GM12878 (cell line): ENCODE results near the gene PHLDB3. TPM values are rescaled to one million over a fixed set of nuclear protein-coding genes. Genes with fewer than 3 reads are reported as not detected.

Experiments used
- ATAC-seq: fragments of 200-7000 bp; cut with Tn5 transposase; 3 replicates; pipeline ENCODE4 v1.9.1; 2020; ENCODE audit warnings: mild to moderate bottlenecking, moderate library complexity
- BruUV-seq: library from RNA; stranded (reverse); fragments of 400-500 nt; replicated peaks from 2 replicates; lab custom pipeline; 2021; lab: Mats Ljungman, UMichigan
- CTCF ChIA-PET: fragments of 300-600 bp; sonication (Branson Sonifier 250); formaldehyde crosslinking; extraction: SDS; loops from one replicate; lab custom pipeline; 2021; ENCODE audit warnings: inconsistent platforms; lab: Yijun Ruan, JAX
- POLR2A ChIA-PET: fragments of 350-600 bp; formaldehyde crosslinking; extraction: SDS; loops from one replicate; lab custom pipeline; 2021; ENCODE audit warnings: inconsistent platforms; lab: Charles Lee
- RAD21 ChIA-PET: fragments of 300-600 bp; sonication (Branson Sonifier 250); formaldehyde crosslinking; loops from one replicate; lab custom pipeline; 2023; ENCODE audit warnings: antibody characterized with exemption; ENCODE audit not compliant: unreplicated experiment; lab: Charles Lee
- SMC1A ChIA-PET: fragments of 300-600 bp; sonication (Branson Sonifier 250); formaldehyde crosslinking; loops from one replicate; lab custom pipeline; 2023; ENCODE audit not compliant: unreplicated experiment, uncharacterized antibody; lab: Charles Lee
- DNase-seq: peaks from one replicate; pipeline ENCODE4 v3.0.0-alpha.2; 2011; ENCODE audit warnings: low read depth, low spot score
- FAIRE-seq: peaks from 3 replicates; lab custom pipeline; 2011; peaks lifted over from hg19 to GRCh38; lab: Jason Lieb, UNC
- H2AFZ ChIP-seq: 2 replicates; pipeline ENCODE4 v1.6.0; 2011; ENCODE audit warnings: low read depth, low read length, control low read depth; ENCODE audit not compliant: control insufficient read depth
- H3K27ac ChIP-seq: 2 replicates; pipeline ENCODE4 v1.5.1; 2011; ENCODE audit warnings: control low read depth; ENCODE audit not compliant: control insufficient read depth, insufficient read depth
- H3K27me3 ChIP-seq, 2 experiments: replicated peaks in 1 of 2; 2 replicates each; pipeline versions ENCODE4 v1.6.0 to v1.6.1; 2011; ENCODE audit warnings: low read length in 1 of 2; ENCODE audit not compliant: control insufficient read depth in 2 of 2, insufficient read depth in 2 of 2
- H3K36me3 ChIP-seq, 2 experiments: 2 replicates each; pipeline ENCODE4 v1.5.1; 2011; ENCODE audit warnings: low read length in 1 of 2; ENCODE audit not compliant: control insufficient read depth in 2 of 2, insufficient read depth in 2 of 2
- H3K4me1 ChIP-seq: 2 replicates; pipeline ENCODE4 v1.6.1; 2011; ENCODE audit warnings: mild to moderate bottlenecking, low read length, moderate library complexity, mixed read lengths; ENCODE audit not compliant: control insufficient read depth, insufficient read depth
- H3K4me2 ChIP-seq: 2 replicates; pipeline ENCODE4 v1.6.0; 2011; ENCODE audit warnings: control low read depth; ENCODE audit not compliant: control insufficient read depth, insufficient read depth
- H3K4me3 ChIP-seq: fragments of 200-600 bp; sonication (generic); 2 replicates; pipeline ENCODE4 v1.5.1; 2016
- H3K79me2 ChIP-seq: 2 replicates; pipeline ENCODE4 v1.6.0; 2011; ENCODE audit warnings: low read length; ENCODE audit not compliant: control insufficient read depth, insufficient read depth
- H3K9ac ChIP-seq: 2 replicates; pipeline ENCODE4 v1.8.0; 2011; ENCODE audit warnings: low read length, control low read depth, mixed read lengths; ENCODE audit not compliant: control insufficient read depth, insufficient read depth
- H3K9me3 ChIP-seq: replicated peaks from 3 replicates; pipeline ENCODE4 v1.5.1; 2011; ENCODE audit warnings: mild to moderate bottlenecking, low read length; ENCODE audit not compliant: control insufficient read depth, insufficient read depth
- H4K20me1 ChIP-seq: 2 replicates; pipeline ENCODE4 v1.6.0; 2011; ENCODE audit not compliant: control insufficient read depth, insufficient read depth
- BHLHE40 ChIP-seq, 2 experiments: fragments of 450-650 bp in 1 of 2; IDR thresholded peaks; 2 replicates each; pipeline ENCODE4 v1.6.1; 2011 to 2017; ENCODE audit warnings: low read depth in 2 of 2, borderline replicate concordance in 1 of 2, improper control_type of control experiment in 1 of 2, low read length in 1 of 2, mild to moderate bottlenecking in 1 of 2
- ETV6 ChIP-seq, 2 experiments: fragments of 450-650 bp in 1 of 2; IDR thresholded peaks in 1 of 2; conservative IDR thresholded peaks in 1 of 2; 2 replicates each; pipeline ENCODE4 v1.6.1; 2014; ENCODE audit warnings: antibody characterized with exemption in 1 of 2, borderline replicate concordance in 1 of 2, low read depth in 1 of 2, mild to moderate bottlenecking in 1 of 2, moderate library complexity in 1 of 2
- EZH2 ChIP-seq: IDR thresholded peaks from 2 replicates; pipeline ENCODE4 v1.6.1; 2012; ENCODE audit warnings: low read depth, mild to moderate bottlenecking, control low read depth, inconsistent platforms, low read length, borderline replicate concordance; ENCODE audit not compliant: control insufficient read depth
- GATAD2B ChIP-seq: fragments of 450-650 bp; conservative IDR thresholded peaks from 2 replicates; pipeline ENCODE4 v1.6.1; 2017; ENCODE audit warnings: low read depth, mild to moderate bottlenecking, moderate library complexity
- HDAC6 ChIP-seq: fragments of 200-600 bp; sonication (generic); IDR thresholded peaks from one replicate; pipeline ENCODE4 v1.8.0; 2017; ENCODE audit warnings: antibody characterized with exemption; ENCODE audit not compliant: unreplicated experiment
- MAX ChIP-seq: IDR thresholded peaks from 2 replicates; pipeline ENCODE4 v1.6.1; 2012; ENCODE audit warnings: low read depth, low read length, improper control_type of control experiment
- PKNOX1 ChIP-seq: fragments of 450-650 bp; IDR thresholded peaks from 2 replicates; pipeline ENCODE4 v1.6.1; 2016; ENCODE audit warnings: mild to moderate bottlenecking
- POLR2AphosphoS5 ChIP-seq: IDR thresholded peaks from 2 replicates; pipeline ENCODE4 v1.6.1; 2011; ENCODE audit warnings: mild to moderate bottlenecking, low read length, inconsistent platforms
- SIN3A ChIP-seq: IDR thresholded peaks from 2 replicates; pipeline ENCODE4 v1.6.1; 2012; ENCODE audit warnings: low read depth, low read length, improper control_type of control experiment
- STAT3 ChIP-seq: IDR thresholded peaks from 2 replicates; pipeline ENCODE4 v1.6.1; 2011; ENCODE audit warnings: low read depth, low read length, improper control_type of control experiment
- TCF7 ChIP-seq: IDR thresholded peaks from 2 replicates; pipeline ENCODE4 v1.6.1; 2014; ENCODE audit warnings: antibody characterized with exemption, borderline replicate concordance
- YY1 ChIP-seq: IDR thresholded peaks from 2 replicates; pipeline ENCODE4 v1.6.1; 2011; ENCODE audit warnings: low read depth, mild to moderate bottlenecking, low read length
- ZBTB40 ChIP-seq: fragments of 450-650 bp; IDR thresholded peaks from 2 replicates; pipeline ENCODE4 v1.6.1; 2016; ENCODE audit warnings: mild to moderate bottlenecking, moderate library complexity, borderline replicate concordance
- WGBS: methylation state at CpG from one replicate; pipeline ENCODE4 v1.1.6; 2016; ENCODE audit warnings: low lambda C conversion rate; ENCODE audit not compliant: insufficient replicate concordance, insufficient coverage; ENCODE audit errors: missing lambda C conversion rate; 5-methylcytosine and 5-hydroxymethylcytosine counted together
- in situ Hi-C: fragments of 300-500 bp; cut with MboI; formaldehyde crosslinking; loops from 9 replicates; pipeline ENCODE4 v1.14.3; 2018; ENCODE audit warnings: mixed read lengths
- intact Hi-C: fragments of 100-400 bp; cut with micrococcal nuclease; formaldehyde crosslinking; loops from one replicate; pipeline ENCODE4 v1.14.2; 2022; ENCODE audit not compliant: unreplicated experiment
- polyA plus RNA-seq, 11 experiments: library from polyadenylated mRNA; depleted of rRNA in 4 of 11; unstranded in 6 of 11; stranded (reverse) in 5 of 11; fragments of >200 nt; fragmentation: Nextera tagmentation in 4 of 11; fragmentation: Illumina TruSeq in 1 of 11; extraction: Ambion mirVana in 4 of 11; extraction: Trizol in 1 of 11; gene quantifications; 1 replicate in 1 of 11; 2 replicates in 10 of 11; pipeline versions ENCODE4 v1.2.1 to v1.2.3, GENCODE V29; 2011 to 2016; ENCODE audit warnings: inconsistent platforms in 2 of 11, missing spikeins in 2 of 11, low read depth in 1 of 11
- total RNA-seq, 4 experiments: library from RNA; depleted of rRNA in 3 of 4; stranded (reverse); fragments of >200 nt in 3 of 4; fragmentation: Illumina TruSeq in 1 of 4; extraction: Trizol in 1 of 4; gene quantifications; 2 replicates each; pipeline versions ENCODE4 v1.2.1 to v1.2.3, GENCODE V29; 2013 to 2021

Gene PHLDB3
- total and polyA plus RNA-seq, 10 of the 15 experiments (the other 5 are each of a cell fraction or from before 2014, with no cell fraction given): 0.13 to 13.0 (median 5.5) TPM

- Histone ChIP-seq H3K27ac (no peak overlapping the region), H3K27me3 (no peaks in the 10 kb centered on the region)
- no TSS peak for BruUV-seq
Measured at GRCh38 chr19:43482193-43482592, 22.4 kb downstream of the PHLDB3 start.

GRCh38 chr19:43481701-43482100 is 22.8 kb downstream of the PHLDB3 start:
- POLR2A ChIA-PET: no interaction called here
- H3K9ac ChIP-seq: no peak overlapping the region
- TF ChIP-seq ZBTB40 (no peak), PKNOX1 (no peak), GATAD2B (no peak), SIN3A (no peak), STAT3 (no peak), MAX (no peak), HDAC6 (no peak), EZH2 (no peak), YY1 (no peak), TCF7 (no peak), ETV6 (conservative IDR thresholded peaks at IDR 0.05 in 1 of 2, IDR thresholded peaks at IDR 0.05 in 1 of 2; ENCODE audit: borderline replicate concordance in 1 of 2, low read depth in 1 of 2) (no peak)

More at GRCh38 chr19:43482193-43482592, 22.4 kb downstream of the PHLDB3 start:
- no peak overlapping the region for H3K9ac ChIP-seq
- ChIA-PET RAD21 (interaction anchor here (2.0 kb wide), 1 partner anchor 19 kb away, joined by 5 read pairs; no protein-coding TSS in a partner anchor), SMC1A (interaction anchor here (1.0 to 1.5 kb wide), 2 partner anchors 19 to 35 kb away, joined by 3 read pairs; no protein-coding TSS in a partner anchor), CTCF (interaction anchor here (1.6 to 2.1 kb wide), 2 partner anchors 23 to 38 kb away, joined by 4 to 8 read pairs; partner anchors contain the start of gene PHLDB3), POLR2A (no interaction called here)
- H3K4me2 ChIP-seq: no peak overlapping the region
- in situ Hi-C loops (no loop called here), intact Hi-C loops (no loop called here)
- no peaks in the 10 kb centered on the region for H3K9me3 ChIP-seq
- TF ChIP-seq BHLHE40 (IDR thresholded peaks at IDR 0.05; ENCODE audit: borderline replicate concordance in 1 of 2, low read depth in 2 of 2, low read length in 1 of 2) (peak in 1 of 2 experiments; percentile 50; a peak in 2 of 4 replicates), POLR2AphosphoS5 (no peak)
- no peaks in the 10 kb centered on the region for H4K20me1 ChIP-seq
- DNase-seq (no peak), ATAC-seq (no peak), FAIRE-seq (no peak)
- H3K4me3 ChIP-seq: no peak overlapping the region
- H3K79me2 ChIP-seq: no peaks in the 10 kb centered on the region
- no peaks in the 10 kb centered on the region for H3K4me1 ChIP-seq
- H2AFZ ChIP-seq: no peak overlapping the region
- H3K36me3 ChIP-seq: no peaks in the 10 kb centered on the region
- 83% methylated on average over 4 of the region's 4 CpGs for WGBS

More at GRCh38 chr19:43481701-43482100, 22.8 kb downstream of the PHLDB3 start:
- Histone ChIP-seq H3K27me3 (no peaks in the 10 kb centered on the region), H3K27ac (no peak overlapping the region), H3K79me2 (no peaks in the 10 kb centered on the region), H4K20me1 (no peaks in the 10 kb centered on the region), H3K4me3 (no peak overlapping the region), H3K36me3 (no peaks in the 10 kb centered on the region), H3K9me3 (no peaks in the 10 kb centered on the region), H3K4me2 (no peak overlapping the region), H2AFZ (no peak overlapping the region), H3K4me1 (no peaks in the 10 kb centered on the region)
- no TSS peak for BruUV-seq
- RAD21 ChIA-PET: no interaction called here
- in situ Hi-C loops: no loop called here
- SMC1A ChIA-PET: no interaction called here
- FAIRE-seq (no peak), ATAC-seq (no peak), DNase-seq (no peak)
- intact Hi-C loops: no loop called here
- CTCF ChIA-PET: no interaction called here
- whole genome bisulfite sequencing: 85% methylated on average over 6 of the region's 6 CpGs
